Breast epithelium (tissue), 3 donors: ENCODE results near the gene TMEM254.
"Not testable (repeated sequence)": the region's sequence is repeated elsewhere in the genome, so short reads cannot be mapped to it uniquely, and the experiment has no call there.

Experiments
- CTCF ChIP-seq, 3 donors: fragments of 450-650 bp; IDR thresholded peaks; one replicate each; pipeline ENCODE4 v1.5.1; 2016 to 2017; ENCODE audit warnings: antibody characterized with exemption in 3 of 3, mild to moderate bottlenecking in 3 of 3, moderate library complexity in 3 of 3
- POLR2A ChIP-seq: fragments of 450-650 bp; IDR thresholded peaks from one replicate; pipeline ENCODE4 v1.6.1; 2016; ENCODE audit warnings: antibody characterized with exemption, mild to moderate bottlenecking, moderate library complexity

GRCh38 chr10:80036921-80037500 lies 41.5 kb upstream of the TMEM254 start:
- TF ChIP-seq CTCF (IDR thresholded peaks at IDR 0.05); POLR2A: not testable (repeated sequence)
